Endothelial cell (in vitro differentiated cells): ENCODE measurements around the gene GALNT17. TPM values are rescaled to one million over a fixed set of nuclear protein-coding genes. Genes with fewer than 3 reads are reported as not detected.

ENCODE experiments used
- DNase-seq: peaks from one replicate; pipeline ENCODE4 v3.0.0; 2021; ENCODE audit warnings: low spot score
- H3K27ac Mint-ChIP-seq: one replicate; pipeline ENCODE4 v1.8.0; 2021; ENCODE audit warnings: mixed read lengths, inconsistent platforms; ENCODE audit not compliant: unreplicated experiment
- H3K27me3 Mint-ChIP-seq: one replicate; pipeline ENCODE4 v1.8.0; 2021; ENCODE audit warnings: mild to moderate bottlenecking, moderate library complexity, mixed read lengths, inconsistent platforms; ENCODE audit not compliant: unreplicated experiment
- H3K36me3 Mint-ChIP-seq: one replicate; pipeline ENCODE4 v1.8.0; 2021; ENCODE audit warnings: mild to moderate bottlenecking, low read depth, mixed read lengths, inconsistent platforms; ENCODE audit not compliant: unreplicated experiment
- H3K4me1 Mint-ChIP-seq: one replicate; pipeline ENCODE4 v1.8.0; 2021; ENCODE audit warnings: mild to moderate bottlenecking, mixed read lengths, inconsistent platforms; ENCODE audit not compliant: unreplicated experiment
- H3K4me3 Mint-ChIP-seq: one replicate; pipeline ENCODE4 v1.8.0; 2021; ENCODE audit warnings: mild to moderate bottlenecking, mixed read lengths, inconsistent platforms; ENCODE audit not compliant: unreplicated experiment
- H3K9me3 Mint-ChIP-seq: one replicate; pipeline ENCODE4 v1.8.0; 2021; ENCODE audit warnings: mixed read lengths, inconsistent platforms; ENCODE audit not compliant: unreplicated experiment
- CTCF ChIP-seq: fragments of 200-600 bp; sonication (generic); IDR thresholded peaks from one replicate; pipeline ENCODE4 v1.5.0; 2021; ENCODE audit warnings: antibody characterized with exemption; ENCODE audit not compliant: unreplicated experiment
- total RNA-seq: library from RNA; stranded (reverse); fragmentation: NEBNext Ultra II Directional; extraction: Animal tissue kit (Norgen Biotek cat#: 25700); gene quantifications from one replicate; pipeline ENCODE4 v1.2.1, GENCODE V29; 2021; ENCODE audit not compliant: unreplicated experiment

GALNT17 gene
- total RNA-seq, 1 donor from 2014 or later, result 0.38 TPM

- no peak for TF ChIP-seq CTCF
- Mint-ChIP-seq H3K27ac (no peak overlapping the region), H3K9me3 (peaks cover 16% of the 10 kb centered on the region), H3K4me1 (no peaks in the 10 kb centered on the region), H3K36me3 (peaks cover 4% of the 10 kb centered on the region), H3K27me3 (no peaks in the 10 kb centered on the region), H3K4me3 (no peak overlapping the region)
- DNase-seq, result no peak
Observed at GRCh38 chr7:71342202-71342601, 210.3 kb downstream of the GALNT17 start.

- Mint-ChIP-seq H3K27me3 (no peaks in the 10 kb centered on the region), H3K27ac (no peak overlapping the region), H3K4me3 (no peak overlapping the region), H3K9me3 (peaks cover 16% of the 10 kb centered on the region), H3K4me1 (no peaks in the 10 kb centered on the region), H3K36me3 (peaks cover 4% of the 10 kb centered on the region)
- DNase-seq, result no peak
- no peak for TF ChIP-seq CTCF
Observed at GRCh38 chr7:71343039-71343438, 211.1 kb downstream of the GALNT17 start.

- Mint-ChIP-seq H3K9me3 (peaks cover 19% of the 10 kb centered on the region), H3K4me3 (no peak overlapping the region), H3K36me3 (peaks cover 3% of the 10 kb centered on the region), H3K27me3 (no peaks in the 10 kb centered on the region), H3K27ac (no peak overlapping the region), H3K4me1 (no peaks in the 10 kb centered on the region)
- no peak for TF ChIP-seq CTCF
- DNase-seq, result no peak
Observed at GRCh38 chr7:71343892-71344291, 211.9 kb downstream of the GALNT17 start.

- no peaks in the 10 kb centered on the region for H3K4me1 Mint-ChIP-seq
- H3K4me3 Mint-ChIP-seq, result no peak overlapping the region
- TF ChIP-seq CTCF, result no peak
Observed at GRCh38 chr7:71345117-71345884, 213.4 kb downstream of the GALNT17 start.

More at GRCh38 chr7:71345117-71345884, 213.4 kb downstream of the GALNT17 start:
- Mint-ChIP-seq H3K27ac (no peak overlapping the region), H3K36me3 (no peaks in the 10 kb centered on the region), H3K27me3 (no peaks in the 10 kb centered on the region), H3K9me3 (peaks cover 21% of the 10 kb centered on the region)
- DNase-seq, result no peak
